ENCODE data around the gene NHSL2. TPM values are rescaled to one million over a fixed set of nuclear protein-coding genes. Genes with fewer than 3 reads are reported as not detected.

NHSL2 gene
- total RNA-seq, 4 donors from 2014 or later, result 5.5 to 11.7 (median 7.2) TPM

DNA sequence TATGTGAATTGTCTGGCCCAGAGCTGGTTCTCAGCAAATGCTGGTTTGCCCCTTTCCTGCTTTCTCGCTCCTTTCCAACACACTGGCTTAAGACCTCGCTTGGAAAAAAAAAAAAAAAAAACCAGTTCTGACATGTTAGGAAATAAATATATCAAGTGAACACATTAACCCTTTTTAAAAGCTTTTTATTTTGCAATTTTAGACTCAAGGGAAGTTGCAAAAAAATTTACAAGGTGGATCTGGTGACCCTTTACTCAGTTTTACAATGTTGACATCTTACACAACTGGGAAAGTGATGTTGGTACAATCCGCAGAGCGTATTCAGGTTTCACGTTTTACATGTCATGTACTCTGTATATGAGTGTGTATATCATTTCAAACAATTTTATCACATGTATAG, 121.0 kb downstream of the NHSL2 start:
- no peak for TF ChIP-seq POLR2A (IDR thresholded peaks at IDR 0.05)
- TF ChIP-seq, protein P1, sequence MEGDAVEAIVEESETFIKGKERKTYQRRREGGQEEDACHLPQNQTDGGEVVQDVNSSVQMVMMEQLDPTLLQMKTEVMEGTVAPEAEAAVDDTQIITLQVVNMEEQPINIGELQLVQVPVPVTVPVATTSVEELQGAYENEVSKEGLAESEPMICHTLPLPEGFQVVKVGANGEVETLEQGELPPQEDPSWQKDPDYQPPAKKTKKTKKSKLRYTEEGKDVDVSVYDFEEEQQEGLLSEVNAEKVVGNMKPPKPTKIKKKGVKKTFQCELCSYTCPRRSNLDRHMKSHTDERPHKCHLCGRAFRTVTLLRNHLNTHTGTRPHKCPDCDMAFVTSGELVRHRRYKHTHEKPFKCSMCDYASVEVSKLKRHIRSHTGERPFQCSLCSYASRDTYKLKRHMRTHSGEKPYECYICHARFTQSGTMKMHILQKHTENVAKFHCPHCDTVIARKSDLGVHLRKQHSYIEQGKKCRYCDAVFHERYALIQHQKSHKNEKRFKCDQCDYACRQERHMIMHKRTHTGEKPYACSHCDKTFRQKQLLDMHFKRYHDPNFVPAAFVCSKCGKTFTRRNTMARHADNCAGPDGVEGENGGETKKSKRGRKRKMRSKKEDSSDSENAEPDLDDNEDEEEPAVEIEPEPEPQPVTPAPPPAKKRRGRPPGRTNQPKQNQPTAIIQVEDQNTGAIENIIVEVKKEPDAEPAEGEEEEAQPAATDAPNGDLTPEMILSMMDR (IDR thresholded peaks at IDR 0.05), result no peak
- WGBS, 2 donors, result 89 to 91% methylated on average over 5 of the region's 5 CpGs
- intact Hi-C loops (cut with DNase I), result no loop called here

DNA sequence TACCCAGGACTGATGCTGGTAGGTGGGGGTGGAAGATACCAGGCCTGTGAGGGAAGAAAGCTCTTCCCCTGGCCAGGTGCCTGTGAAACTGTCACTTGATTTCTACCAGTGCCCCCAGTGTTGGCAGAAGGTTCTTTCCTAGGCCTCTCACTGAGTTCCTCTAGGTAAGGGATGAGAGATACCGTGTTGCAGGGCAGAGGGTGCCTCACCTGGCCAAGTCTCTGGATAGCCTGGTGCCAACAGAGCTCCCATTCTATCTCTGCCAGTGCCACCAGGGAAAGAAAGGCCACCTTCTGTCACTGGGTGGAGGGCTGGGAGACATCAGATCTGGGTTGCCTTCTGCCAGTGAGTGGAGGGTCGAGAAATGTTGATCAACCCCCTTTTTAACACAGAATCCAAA, 127.0 kb downstream of the NHSL2 start:
- H3K4me3 ChIP-seq (replicated peaks in 1 of 3), result no peak overlapping the region
- H3K27ac ChIP-seq, result no peak overlapping the region
- intact Hi-C loops (cut with DNase I), result no loop called here
- H3K9me3 ChIP-seq, result no peaks in the 10 kb centered on the region
- WGBS, 2 donors, result 100% methylated on average over 2 of the region's 2 CpGs; no CpG with 5 or more reads in 1 of the 2 donors
- no peak for DNase-seq
- peaks cover 4 to 5% of the 10 kb centered on the region in 2 donors for H3K4me1 ChIP-seq
- TF ChIP-seq POLR2A (IDR thresholded peaks at IDR 0.05), result no peak
- TF ChIP-seq, protein P1 (IDR thresholded peaks at IDR 0.05), result no peak
- no peaks in the 10 kb centered on the region for H3K27me3 ChIP-seq
- H3K36me3 ChIP-seq, result no peaks in the 10 kb centered on the region

More for the DNA sequence above, 121.0 kb downstream of the NHSL2 start:
- H3K27me3 ChIP-seq, result no peaks in the 10 kb centered on the region
- no peak for DNase-seq
- H3K27ac ChIP-seq, result no peak overlapping the region
- no peaks in the 10 kb centered on the region for H3K9me3 ChIP-seq
- H3K4me1 ChIP-seq, result peaks cover 0 to 12% of the 10 kb centered on the region in 2 donors
- H3K4me3 ChIP-seq (replicated peaks in 1 of 3), result no peak overlapping the region
- no peaks in the 10 kb centered on the region for H3K36me3 ChIP-seq

DNA sequence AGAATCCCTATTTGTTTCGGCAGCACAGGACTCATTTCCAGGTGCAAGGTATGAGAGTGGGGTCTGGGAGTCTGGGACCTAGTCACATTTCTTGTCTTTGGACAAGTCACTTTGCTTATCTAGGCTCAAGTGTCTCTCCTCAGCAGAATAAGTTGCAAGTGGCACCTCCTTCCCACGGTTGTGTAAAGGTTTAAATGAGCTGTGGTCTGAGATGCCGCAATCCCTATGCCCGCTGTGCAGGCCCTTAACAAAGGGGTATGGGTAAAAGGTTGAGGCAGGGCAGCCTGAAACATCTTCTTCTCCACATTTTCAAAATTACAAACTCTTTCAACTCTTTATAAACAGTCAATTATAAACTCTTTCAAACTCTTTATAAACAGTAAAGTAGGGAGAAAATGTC, 127.4 kb downstream of the NHSL2 start:
- intact Hi-C loops (cut with DNase I), result no loop called here

GRCh38 chrX:72038868-72039267, 128.2 kb downstream of the NHSL2 start:
- Histone ChIP-seq H3K4me1 (peaks cover 4 to 8% of the 10 kb centered on the region in 2 donors), H3K9me3 (no peaks in the 10 kb centered on the region), H3K36me3 (no peaks in the 10 kb centered on the region), H3K27ac (no peak overlapping the region), H3K4me3 (replicated peaks in 1 of 3) (no peak overlapping the region), H3K27me3 (no peaks in the 10 kb centered on the region)
- no peak for DNase-seq
- TF ChIP-seq POLR2A (IDR thresholded peaks at IDR 0.05), result no peak
- TF ChIP-seq, protein P1 (IDR thresholded peaks at IDR 0.05), result no peak
- WGBS, 2 donors, result 89 to 97% methylated on average over 2 of the region's 2 CpGs
- intact Hi-C loops (cut with DNase I), result no loop called here

More for the DNA sequence above, 127.4 kb downstream of the NHSL2 start:
- no peaks in the 10 kb centered on the region for H3K27me3 ChIP-seq
- 72 to 79% methylated on average over 3 to 4 of the region's 4 CpGs for WGBS, 2 donors
- no peak overlapping the region for H3K27ac ChIP-seq
- no peak for TF ChIP-seq POLR2A (IDR thresholded peaks at IDR 0.05)
- TF ChIP-seq, protein P1 (IDR thresholded peaks at IDR 0.05), result no peak
- H3K4me3 ChIP-seq (replicated peaks in 1 of 3), result no peak overlapping the region
- H3K9me3 ChIP-seq, result no peaks in the 10 kb centered on the region
- DNase-seq, result no peak
- H3K4me1 ChIP-seq, result peaks cover 4 to 8% of the 10 kb centered on the region in 2 donors
- H3K36me3 ChIP-seq, result no peaks in the 10 kb centered on the region

DNA sequence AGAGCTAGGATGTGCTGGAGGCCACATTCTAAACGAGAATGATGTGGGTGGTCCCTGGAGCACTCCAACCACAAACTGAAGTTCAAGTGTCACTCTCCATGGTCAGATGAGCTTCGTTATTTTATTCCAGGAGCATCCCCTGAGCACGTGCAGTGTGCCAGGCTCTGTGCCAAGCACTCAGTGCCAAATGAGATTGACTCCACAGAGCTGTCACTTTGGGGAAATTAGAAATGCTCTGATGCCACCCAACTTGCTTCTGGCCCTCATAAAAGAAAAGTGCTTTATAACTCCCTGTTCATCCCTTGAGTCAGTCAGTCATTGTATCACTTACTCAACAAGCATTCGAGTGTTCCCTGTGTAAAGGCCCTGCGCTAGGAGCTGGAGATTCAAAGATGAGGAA, 129.9 kb downstream of the NHSL2 start:
- 30 to 35% methylated on average over 5 of the region's 5 CpGs for WGBS, 2 donors

More for the DNA sequence above, 129.9 kb downstream of the NHSL2 start:
- no peaks in the 10 kb centered on the region for H3K36me3 ChIP-seq
- no peaks in the 10 kb centered on the region for H3K27me3 ChIP-seq
- H3K27ac ChIP-seq, result no peak overlapping the region
- intact Hi-C loops (cut with DNase I), result no loop called here
- H3K4me3 ChIP-seq (replicated peaks in 1 of 3), result no peak overlapping the region
- no peak for TF ChIP-seq POLR2A (IDR thresholded peaks at IDR 0.05)
- TF ChIP-seq, protein P1 (IDR thresholded peaks at IDR 0.05), result no peak
- DNase-seq, result peak in 1 of 2 donors; percentile 31
- H3K9me3 ChIP-seq, result no peaks in the 10 kb centered on the region
- peaks cover 6 to 16% of the 10 kb centered on the region in 2 donors for H3K4me1 ChIP-seq

All from thyroid gland (tissue), 4 donors.